ENCODE measurements around the gene COPS7A.

The COPS7A gene

DNA sequence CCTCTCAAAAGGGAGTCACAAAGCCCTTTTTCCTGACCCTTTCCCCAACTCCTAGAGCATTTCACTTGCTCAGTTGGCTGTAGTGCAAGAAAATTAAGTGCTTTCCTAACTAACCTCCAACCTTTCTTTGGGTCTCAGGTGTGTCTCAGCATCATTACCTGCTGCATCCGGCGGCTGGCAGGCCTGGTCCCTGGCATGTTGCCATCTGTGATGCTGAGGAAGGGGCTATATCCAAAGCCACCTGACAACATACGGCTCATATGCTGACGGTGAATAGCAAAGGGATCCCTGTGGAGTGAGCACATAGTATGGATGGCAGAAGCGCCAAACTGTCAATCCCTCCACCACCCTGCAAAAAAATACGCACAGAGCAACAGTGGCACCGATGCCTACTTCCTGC, 27.9 kb downstream of the COPS7A start:
- no peak for DNase-seq (ENCODE audit: low read depth)

DNA sequence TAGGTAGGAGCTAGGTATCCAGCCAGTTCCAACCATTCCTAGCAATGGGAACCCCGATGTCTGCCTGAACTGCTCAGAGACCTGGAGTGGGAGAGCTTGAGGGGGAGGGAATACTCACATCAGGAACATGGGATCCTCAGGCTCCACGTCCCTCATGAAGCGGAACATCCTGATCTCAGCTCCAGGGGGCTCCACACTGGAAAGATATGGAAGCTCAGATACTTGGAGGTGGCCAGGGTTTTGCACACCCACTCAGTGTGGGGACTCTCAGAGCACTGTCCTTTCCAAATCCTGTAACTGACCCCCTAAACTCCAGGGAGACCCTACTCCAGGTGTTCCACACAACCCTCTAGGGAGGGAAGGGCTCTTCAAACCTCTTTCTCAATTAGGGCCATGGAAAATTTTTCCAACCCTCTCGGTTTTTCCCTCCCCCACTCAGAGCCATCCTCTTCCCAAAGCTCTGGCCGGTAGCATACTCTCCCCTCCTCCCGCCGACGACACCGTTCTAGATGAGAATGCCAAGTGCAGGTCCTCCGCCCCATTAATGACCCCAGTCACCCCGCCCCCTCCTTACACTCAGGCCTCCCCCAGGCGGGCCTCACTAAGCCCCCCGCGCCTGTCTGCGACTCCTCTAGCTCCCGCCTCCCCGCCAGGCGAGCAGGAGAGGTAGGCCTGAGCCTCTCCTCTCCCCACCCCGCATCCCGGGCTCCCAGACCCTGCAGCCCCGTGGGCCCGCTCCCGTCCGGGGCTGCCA, 28.5 kb downstream of the COPS7A start:
- peak; percentile 73 for DNase-seq (ENCODE audit: low read depth)

DNA sequence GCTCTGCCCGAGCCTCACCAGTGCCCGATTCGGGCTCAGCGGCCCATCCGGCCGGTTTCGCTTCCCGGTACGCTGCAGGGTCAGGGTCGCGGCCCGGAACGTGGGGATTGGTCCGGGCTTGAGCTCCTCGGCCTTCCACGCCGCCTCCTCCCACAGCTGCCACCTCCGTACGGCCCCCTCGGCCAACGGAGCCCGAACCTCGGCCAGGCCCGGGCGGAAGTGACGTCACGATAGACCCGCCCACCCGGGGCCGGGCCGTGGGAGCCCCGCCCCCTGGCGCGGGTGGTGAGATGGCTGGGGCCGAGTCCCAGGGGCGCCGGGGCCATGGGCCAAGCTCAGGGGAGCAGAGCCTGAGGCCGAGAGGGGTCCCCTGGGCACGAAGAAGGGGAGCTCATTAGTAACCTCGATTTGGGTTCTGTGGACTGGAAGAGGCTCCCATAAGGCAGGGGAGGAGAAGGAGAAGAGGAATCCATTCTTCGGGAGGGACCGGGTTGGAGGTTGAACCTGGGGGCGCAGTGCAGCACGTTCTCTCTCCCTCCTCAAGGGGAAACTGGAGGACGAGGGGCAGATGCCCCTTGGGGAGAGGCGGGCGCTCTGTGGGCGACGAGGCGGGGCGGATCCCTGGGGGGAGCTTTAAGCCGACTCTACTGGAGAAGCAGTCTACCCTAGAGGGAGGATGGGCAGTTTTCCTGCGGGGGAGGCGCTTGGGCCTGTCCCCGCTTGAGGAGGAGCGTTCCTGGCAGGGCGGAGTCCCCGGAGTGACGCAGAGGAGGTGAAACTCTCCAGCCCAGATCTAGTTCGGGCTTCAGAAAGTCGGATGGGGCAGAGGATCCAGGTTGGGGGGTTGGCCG, 29.3 kb downstream of the COPS7A start, which contains the start of gene MLF2:
Gene MLF2, minus strand, starts transcription at position 221 of the 851 bp plus-strand sequence. CDS start 807 bp downstream, outside the sequence.
- peak; percentile 100 for DNase-seq (ENCODE audit: low read depth)

- DNase-seq (ENCODE audit: low read depth), result no peak
Measured at GRCh38 chr12:6753772-6754356, 30.0 kb downstream of the COPS7A start.

DNA sequence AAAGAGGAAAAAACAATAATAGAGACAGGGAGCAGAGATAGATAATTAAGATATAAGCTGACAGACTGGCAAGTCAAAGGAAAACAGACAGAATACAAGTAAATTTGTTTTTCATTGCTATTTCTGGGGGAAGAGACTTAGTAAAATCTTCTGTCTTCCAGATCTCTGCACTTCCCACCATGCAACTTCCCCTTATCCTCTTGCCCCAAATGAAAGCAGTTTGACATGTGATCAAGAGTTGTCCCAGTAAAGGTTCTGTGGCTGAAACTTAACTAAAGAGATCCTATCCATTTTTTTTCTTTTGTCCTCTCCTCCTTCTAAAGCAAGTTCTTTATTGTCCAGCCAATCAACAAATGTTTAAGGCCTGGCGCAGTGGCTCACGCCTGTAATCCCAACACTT, 30.6 kb downstream of the COPS7A start:
- no peak for DNase-seq (ENCODE audit: low read depth)

DNA sequence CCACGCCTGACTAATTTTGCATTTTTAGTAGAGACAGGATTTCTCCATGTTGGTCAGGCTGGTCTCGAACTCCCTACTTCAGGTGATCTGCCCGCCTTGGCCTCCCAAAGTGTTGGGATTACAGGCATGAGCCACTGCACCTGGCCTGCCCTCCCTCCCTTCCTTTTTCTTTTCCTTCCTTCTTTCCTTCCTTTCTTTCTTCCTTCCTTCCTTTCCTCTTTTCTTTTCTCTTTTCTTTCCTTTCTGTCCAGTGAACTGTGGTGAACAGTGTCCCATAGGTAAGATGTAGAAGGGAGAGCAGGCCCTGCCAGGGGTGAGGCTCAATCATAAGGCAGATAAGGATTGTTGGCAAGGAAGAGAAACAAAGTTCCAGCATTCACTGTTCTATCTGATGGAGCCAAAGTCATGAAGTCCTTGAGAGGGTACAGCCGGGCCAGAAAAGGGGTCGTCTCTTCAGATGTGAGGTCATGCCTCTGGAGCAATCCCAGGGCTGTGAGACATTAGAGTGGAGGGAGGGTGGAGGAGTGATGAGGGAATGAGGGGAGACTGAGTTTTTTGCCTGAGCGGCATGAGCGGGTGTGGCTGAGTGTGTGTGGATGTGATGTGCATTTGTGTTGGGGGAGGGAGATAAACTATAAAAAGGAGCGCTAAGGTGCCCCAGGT, 33.3 kb downstream of the COPS7A start:
- no peak for DNase-seq (ENCODE audit: low read depth)

DNA sequence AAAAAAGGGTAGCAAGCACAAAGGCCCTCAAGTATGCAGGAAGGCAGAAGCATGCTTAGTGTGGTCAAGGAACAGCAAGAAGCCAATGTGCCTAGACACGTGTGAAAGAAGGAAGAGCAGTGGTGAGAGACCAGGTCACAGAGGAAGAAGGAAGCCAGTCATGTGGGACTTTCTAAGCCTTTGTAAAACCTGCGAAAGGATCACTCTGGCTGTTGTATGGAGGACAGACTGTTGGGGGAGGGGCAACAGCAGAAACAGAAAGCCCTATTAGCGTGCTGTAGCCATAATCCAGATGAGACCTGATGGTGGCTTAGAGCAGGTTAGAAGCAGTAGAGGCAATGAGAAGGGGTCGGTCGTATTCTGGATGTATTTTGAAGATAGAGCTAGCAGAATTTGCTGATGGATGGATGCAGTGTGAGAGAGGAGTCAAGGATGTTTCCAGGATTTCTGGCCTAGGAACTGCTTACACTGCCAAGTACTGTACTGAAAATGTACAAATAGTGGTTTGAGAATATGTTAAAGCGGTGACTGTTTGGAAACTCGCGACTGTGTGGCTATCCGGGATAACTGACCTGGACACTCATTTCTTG, 34.8 kb downstream of the COPS7A start:
- DNase-seq (ENCODE audit: low read depth), result no peak

DNA sequence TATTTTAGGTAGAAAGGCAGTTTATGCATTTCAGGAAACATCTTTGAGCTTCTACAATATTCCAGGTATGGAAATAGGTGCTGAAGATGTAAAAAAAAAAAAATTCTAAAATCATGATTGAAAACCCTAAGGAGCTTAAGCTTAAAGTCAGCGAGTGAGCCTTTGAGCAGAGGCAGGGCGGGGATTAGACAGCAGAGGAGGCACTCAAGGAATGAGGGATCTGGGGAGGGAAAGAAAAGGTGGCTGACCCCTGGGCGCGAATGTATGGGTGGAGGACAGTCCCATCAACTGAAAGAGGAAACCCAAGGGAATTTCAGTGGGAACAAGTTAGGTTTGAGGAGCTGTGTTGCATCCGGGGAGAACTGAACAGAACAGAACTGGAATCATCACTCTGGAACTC, 35.9 kb downstream of the COPS7A start:
- no peak for DNase-seq (ENCODE audit: low read depth)

DNA sequence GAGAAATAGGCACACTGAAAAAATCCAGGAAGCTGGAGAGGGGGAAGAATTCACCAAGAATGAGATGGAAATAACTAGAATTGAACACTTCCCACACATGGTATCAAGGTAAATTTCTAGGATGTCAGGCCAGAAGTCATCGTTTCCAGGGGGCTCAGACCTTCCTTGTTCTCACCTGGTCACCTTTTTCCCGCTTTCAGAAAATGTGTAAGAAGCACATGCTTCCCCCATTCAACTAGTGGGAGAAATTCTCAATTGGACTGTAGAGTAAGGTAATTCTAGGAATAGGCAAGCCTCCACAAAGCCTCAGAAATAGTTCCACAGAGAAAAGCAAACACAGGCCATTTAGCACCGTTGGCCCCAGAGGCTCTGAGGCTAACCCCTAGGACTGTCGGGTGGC, 39.5 kb downstream of the COPS7A start:
- DNase-seq (ENCODE audit: low read depth), result no peak

DNA sequence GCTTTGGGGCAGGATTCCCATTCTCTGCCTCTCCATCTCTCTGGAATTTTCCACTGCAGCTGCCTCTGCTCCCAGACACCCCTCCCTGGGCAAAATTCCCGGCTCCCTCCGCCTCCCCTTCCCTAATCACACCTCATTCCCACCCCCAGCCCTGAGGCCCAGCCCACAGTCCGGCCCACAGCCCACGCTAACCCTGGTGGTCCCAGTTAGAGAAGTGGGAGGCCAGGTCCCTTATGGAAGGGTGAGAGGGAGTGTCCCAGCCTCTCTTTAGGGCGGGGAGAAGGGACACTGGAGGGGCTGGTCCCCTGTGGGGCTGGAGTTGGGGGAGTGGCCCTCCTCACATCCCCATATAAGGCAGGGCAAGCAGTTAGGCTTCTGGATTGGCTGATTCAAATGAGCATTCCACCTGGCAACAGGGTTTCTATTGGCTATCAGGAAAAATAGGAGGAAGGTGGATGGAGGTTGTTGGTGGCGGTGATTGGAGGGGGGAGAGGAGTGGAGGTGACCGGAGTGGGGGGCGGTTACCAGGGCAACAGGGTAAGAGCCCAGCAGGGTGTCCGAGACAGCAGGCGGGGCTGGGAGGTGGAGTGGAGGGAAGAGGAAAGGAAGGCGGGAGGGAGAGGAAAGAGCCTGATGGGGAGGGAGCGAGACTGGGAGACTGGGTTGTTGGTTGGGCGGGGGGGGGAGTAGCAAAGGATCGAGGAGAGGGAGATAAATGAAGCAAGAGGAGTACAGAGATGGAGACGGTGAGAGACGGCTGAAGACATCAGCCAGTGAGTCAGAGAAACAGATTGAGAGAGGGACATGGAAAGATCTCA, 40.4 kb downstream of the COPS7A start:
- DNase-seq (ENCODE audit: low read depth), result peak; percentile 100

- DNase-seq (ENCODE audit: low read depth), result no peak
Measured at GRCh38 chr12:6765048-6765633, 41.3 kb downstream of the COPS7A start.

- peak; percentile 97 for DNase-seq (ENCODE audit: low read depth)
Measured at GRCh38 chr12:6765634-6766581, 42.1 kb downstream of the COPS7A start, which contains the start of gene PTMS. PTMS (plus strand) TSS chr12:6766363; CDS start chr12:6766706, 343 bp downstream.

GRCh38 chr12:6766651-6767349, 43.0 kb downstream of the COPS7A start:
- peak; percentile 76 for DNase-seq (ENCODE audit: low read depth)

DNA sequence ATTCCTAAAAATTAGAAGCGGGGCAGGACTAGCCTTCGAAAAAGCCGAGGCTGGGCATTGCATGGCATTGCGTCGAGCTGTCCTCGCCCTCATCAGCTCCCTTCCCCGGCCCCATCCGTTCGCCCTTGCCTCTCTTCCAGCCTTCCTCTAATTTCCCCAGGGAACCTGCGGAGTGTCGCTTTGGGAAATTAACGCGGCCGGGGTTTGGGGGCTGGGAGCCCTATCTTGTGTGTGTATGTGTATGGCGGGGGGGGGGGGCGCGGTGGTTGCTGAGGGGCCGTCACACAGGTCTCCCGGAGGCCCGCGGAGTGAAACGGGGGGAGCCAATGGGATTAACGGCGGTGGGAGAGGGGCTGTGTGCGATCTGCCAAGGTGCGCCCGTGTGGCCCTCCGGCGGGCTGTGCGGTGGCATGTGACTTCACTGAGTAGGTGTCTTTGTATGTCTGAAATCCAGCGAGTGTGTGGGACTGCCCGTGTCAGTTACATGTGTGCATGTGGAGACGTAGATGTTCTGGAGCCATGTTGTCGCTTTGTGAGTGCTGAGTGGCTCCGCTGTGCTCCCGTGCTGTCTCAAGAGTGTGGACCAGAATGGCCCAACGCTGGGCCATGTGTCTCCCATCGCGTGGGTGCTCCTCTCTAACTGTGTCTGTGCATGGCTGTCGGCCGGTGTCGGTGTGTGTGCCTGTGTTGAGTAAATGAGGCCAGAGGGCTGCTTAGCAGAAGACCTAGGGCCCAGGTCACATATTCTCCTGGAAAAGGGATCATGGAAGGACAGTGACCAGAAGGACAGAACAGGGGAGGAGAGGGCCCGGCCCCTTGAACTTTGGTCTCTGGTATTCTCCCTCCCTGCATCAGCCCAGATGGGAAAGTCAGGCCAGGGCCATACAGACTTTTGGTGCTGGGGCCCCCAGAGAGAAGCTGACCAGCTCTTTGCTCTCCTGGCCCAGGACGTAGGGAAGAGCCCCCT, 43.8 kb downstream of the COPS7A start:
- DNase-seq (ENCODE audit: low read depth), result peak; percentile 48

DNA sequence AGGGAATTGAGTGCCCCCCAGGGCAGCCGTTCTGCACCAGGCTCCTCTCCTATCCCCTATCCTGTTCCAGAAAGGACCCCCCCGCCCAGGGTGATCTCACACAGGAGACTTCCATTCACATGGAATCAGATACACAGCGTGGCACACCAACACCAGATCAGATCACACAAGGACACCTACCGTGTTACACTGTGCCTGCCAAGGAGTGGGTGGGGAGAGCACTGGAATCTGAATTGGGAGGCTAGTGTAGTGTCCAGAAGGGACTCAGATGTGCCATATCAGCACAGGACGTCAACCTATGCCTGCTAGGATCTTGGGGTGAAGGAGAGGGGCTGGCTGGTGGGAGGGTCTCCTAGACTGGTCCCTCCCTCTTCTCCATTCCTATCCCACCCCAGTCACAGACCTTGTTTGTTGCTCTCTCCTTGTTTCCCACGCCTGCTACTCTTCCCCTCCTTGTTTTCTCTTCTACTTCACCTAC, 44.6 kb downstream of the COPS7A start:
- peak; percentile 33 for DNase-seq (ENCODE audit: low read depth)

GRCh38 chr12:6768990-6769389, 45.1 kb downstream of the COPS7A start:
- peak; percentile 55 for DNase-seq (ENCODE audit: low read depth)

DNA sequence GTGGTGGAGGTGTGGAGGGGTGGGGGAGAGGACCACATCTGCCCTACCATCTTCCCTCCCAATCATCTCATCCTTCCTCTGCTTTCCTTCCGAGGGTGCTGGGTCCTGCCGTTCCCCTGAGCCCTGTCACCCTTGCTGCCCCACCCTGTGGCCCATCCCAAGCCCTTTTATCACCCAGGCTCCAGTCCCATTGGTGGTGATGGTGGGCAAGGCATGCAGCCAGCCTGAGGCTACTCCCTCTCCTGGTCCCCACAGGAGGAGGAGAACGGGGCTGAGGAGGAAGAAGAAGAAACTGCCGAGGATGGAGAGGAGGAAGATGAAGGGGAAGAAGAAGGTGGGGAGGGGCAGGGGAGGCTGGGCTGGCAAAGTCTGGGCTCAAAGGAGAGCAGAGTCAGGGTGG, 45.8 kb downstream of the COPS7A start:
- DNase-seq (ENCODE audit: low read depth), result no peak
